T-helper 17 cell (primary cell): ENCODE results near the gene EIF4EBP3. TPM values are rescaled to one million over a fixed set of nuclear protein-coding genes. Genes with fewer than 3 reads are reported as not detected.

Experiments used
- ATAC-seq: fragments of 150-1000 bp; cut with Tn5 transposase; 2 replicates; pipeline ENCODE4 v1.10.0; 2021; ENCODE audit warnings: mild to moderate bottlenecking, moderate library complexity
- DNase-seq, 3 donors: peaks; one replicate each; pipeline versions ENCODE4 v3.0.0 to v3.0.0-alpha.2; 2020 to 2021
- H3K9me3 ChIP-seq: one replicate; pipeline ENCODE4 v1.7.0; 2013; ENCODE audit warnings: low read length, mild to moderate bottlenecking; ENCODE audit not compliant: control insufficient read depth, poor library complexity, severe bottlenecking
- H3K27ac Mint-ChIP-seq: one replicate; pipeline ENCODE4 v1.8.0; 2022; ENCODE audit warnings: mild to moderate bottlenecking, moderate library complexity, mixed read lengths
- H3K27me3 Mint-ChIP-seq: one replicate; pipeline ENCODE4 v1.8.0; 2022; ENCODE audit warnings: mixed read lengths
- H3K36me3 Mint-ChIP-seq: one replicate; pipeline ENCODE4 v1.8.0; 2022; ENCODE audit warnings: low read depth, mixed read lengths
- H3K4me1 Mint-ChIP-seq: one replicate; pipeline ENCODE4 v1.8.0; 2022; ENCODE audit warnings: mild to moderate bottlenecking, mixed read lengths
- H3K4me3 Mint-ChIP-seq: one replicate; pipeline ENCODE4 v1.8.0; 2022; ENCODE audit warnings: mild to moderate bottlenecking, moderate library complexity, mixed read lengths
- total RNA-seq, 4 donors: library from RNA in 2 of 4; stranded (reverse) in 2 of 4; gene quantifications; one replicate each; pipeline ENCODE4 v1.2.3 and lab custom pipeline; 2022 to 2026

Gene EIF4EBP3
- total RNA-seq, 2 donors from 2014 or later, result 9.1 to 14.0 TPM

DNA sequence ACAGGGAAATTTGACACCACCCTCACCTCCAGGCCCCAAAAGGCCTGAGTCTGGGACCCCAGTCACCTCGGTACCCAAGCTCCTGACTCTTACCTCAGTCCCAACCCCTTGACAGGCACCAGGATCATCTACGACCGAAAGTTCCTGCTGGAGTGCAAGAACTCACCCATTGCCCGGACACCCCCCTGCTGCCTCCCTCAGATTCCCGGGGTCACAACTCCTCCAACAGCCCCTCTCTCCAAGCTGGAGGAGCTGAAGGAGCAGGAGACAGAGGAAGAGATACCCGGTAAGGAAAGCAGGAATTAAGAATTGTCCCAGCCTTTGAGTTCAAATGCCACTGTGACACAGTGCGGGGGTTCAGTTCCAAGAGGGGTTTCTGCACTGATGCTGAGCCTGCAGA is 1.3 kb downstream of the EIF4EBP3 start:
- ATAC-seq (no peak), DNase-seq (no peak)
- peak overlapping the region; percentile 89 for H3K4me3 Mint-ChIP-seq
- peaks cover 12% of the 10 kb centered on the region for H3K36me3 Mint-ChIP-seq
- H3K9me3 ChIP-seq, result no peaks in the 10 kb centered on the region
- no peaks in the 10 kb centered on the region for H3K27me3 Mint-ChIP-seq
- H3K4me1 Mint-ChIP-seq, result peaks cover 46% of the 10 kb centered on the region
- peak overlapping the region; percentile 95 for H3K27ac Mint-ChIP-seq

DNA sequence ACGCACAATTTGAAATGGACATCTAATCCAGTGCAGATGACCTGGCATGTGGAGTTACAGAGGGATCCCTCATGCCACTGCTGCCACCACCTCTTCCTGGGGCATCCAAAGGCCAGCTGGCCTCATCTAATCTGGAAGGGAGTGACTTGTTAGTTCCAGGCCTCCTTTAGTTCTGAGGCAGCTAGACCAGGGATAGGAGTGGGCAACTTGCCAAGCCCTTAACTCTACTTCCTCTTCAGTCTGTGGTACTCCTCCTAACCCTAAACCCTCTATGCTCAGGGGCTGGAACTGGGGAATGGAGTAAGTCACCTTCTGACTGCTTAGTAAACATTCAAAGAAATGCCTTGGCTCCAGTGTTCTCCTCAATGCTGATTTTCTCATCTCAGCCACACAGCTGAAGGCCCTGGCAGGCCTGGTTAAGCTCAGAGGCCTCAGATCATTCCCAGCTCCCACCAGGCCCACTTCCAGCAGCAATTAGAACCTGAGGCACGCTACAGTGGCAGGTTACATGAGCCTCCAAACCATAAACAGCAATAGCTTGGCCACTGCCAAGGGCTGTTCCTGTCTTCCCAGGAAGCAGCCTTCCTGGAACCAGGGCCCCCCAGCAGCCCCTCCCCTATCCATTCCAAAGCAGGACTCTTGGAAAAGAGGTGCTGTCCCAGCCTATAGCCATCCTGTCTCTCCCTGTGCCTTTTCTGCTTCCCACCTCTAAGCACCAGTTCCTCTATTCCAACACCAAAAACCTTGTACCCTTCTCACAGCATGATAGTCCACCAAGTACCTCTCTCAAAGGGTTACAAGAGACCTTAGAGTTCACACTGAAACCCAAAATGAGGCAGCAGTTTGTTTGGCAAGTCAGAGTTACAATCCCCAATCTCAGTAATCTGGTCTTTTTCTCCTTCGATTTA is 2.0 kb downstream of the EIF4EBP3 start:
- peak overlapping the region; percentile 89 for H3K4me3 Mint-ChIP-seq

DNA sequence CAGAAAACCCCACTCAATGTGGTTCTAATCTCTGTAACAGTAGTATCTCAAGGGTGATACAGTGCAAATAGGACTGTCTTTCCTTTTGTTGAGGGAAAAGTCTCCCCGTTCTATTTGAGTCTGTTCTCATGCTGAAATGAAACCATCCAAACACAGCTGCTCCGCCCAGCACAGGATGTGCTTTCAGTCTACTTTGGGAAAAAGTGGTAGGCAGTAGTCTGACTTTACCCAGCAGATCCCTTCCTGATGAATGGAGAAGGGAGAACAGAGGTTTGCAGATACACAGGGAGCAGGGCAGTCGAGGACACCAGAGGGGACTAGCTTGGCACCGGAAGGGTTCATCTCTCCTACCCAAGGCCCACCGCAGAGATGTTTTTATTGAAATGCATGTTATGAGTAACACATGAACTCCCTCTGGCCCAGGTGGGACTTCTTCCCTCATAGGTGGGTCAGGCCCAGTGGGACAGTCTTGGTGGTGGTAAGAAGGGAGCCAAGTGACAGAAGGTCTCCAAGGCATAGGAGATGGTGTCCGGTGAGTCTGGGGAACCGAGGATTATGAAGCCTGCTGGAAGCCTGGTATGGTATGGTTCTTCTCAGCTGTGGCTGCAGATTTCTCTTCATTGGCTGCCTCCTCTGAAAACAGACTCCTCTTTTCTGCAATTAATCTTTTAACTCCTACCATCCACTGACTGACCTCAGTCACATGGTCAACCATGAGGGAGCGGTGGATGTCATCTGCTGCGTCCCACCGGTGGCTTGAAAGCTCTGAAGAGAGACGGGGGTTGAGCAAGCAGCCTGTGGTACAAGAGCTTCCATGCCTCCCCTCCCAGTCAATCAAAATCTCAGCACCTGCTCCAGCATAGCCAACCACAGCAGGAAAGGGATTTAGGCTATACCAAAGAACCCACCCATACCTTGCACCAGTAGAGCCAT is 3.0 kb downstream of the EIF4EBP3 start:
- Mint-ChIP-seq H3K27ac (peak overlapping the region; percentile 95), H3K4me3 (no peak overlapping the region), H3K4me1 (peaks cover 58% of the 10 kb centered on the region), H3K36me3 (peaks cover 7% of the 10 kb centered on the region), H3K27me3 (no peaks in the 10 kb centered on the region)
- ATAC-seq (no peak), DNase-seq (no peak)
- H3K9me3 ChIP-seq, result no peaks in the 10 kb centered on the region

More for the DNA sequence above, 2.0 kb downstream of the EIF4EBP3 start:
- Mint-ChIP-seq H3K27me3 (no peaks in the 10 kb centered on the region), H3K36me3 (peaks cover 10% of the 10 kb centered on the region), H3K27ac (peak overlapping the region; percentile 95), H3K4me1 (peaks cover 52% of the 10 kb centered on the region)
- DNase-seq (no peak), ATAC-seq (no peak)
- H3K9me3 ChIP-seq, result no peaks in the 10 kb centered on the region

DNA sequence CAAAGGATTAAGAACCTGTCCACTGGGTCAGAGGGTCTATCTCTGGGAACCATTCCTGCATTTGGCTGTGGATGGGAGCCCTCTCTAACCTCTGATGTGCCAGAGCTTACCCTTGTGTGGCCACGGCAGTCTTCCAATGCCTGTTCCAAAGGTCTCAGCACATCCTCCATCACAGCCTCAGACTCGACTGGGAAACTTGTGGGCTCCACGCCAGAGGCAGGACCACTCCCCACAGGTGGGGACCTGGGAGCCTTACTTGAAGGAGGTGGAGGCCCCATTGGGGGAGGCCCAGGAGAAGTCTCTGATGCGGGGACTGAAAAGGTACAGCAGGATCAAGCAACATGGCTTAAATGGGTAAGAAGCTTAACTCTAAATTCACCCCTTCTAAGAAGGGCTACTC is 4.4 kb downstream of the EIF4EBP3 start:
- Mint-ChIP-seq H3K4me3 (no peak overlapping the region), H3K4me1 (peaks cover 68% of the 10 kb centered on the region), H3K27me3 (no peaks in the 10 kb centered on the region), H3K27ac (peak overlapping the region; percentile 95), H3K36me3 (peaks cover 7% of the 10 kb centered on the region)
- no peak for DNase-seq
- no peaks in the 10 kb centered on the region for H3K9me3 ChIP-seq
- ATAC-seq, result no peak

DNA sequence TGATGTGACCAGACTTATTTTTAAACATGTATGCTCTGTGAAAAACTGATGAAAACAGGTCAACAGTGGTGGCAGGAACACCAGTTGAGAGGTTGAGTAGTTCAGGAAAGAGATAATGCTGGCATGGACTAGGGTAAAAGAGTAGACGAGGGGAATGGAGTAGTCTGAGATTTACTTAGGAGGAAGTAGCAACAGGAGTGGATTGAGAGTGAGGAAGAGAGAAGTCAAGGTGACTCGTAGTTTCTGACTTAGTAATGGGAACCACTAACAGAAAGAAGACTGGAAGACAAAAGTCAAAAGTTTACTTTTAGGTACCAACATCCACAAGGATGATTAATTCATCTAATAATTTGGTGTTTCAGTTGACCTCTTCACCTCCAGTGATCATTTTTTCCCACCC is 6.2 kb downstream of the EIF4EBP3 start:
- Mint-ChIP-seq H3K4me3 (no peak overlapping the region), H3K36me3 (peaks cover 7% of the 10 kb centered on the region)

DNA sequence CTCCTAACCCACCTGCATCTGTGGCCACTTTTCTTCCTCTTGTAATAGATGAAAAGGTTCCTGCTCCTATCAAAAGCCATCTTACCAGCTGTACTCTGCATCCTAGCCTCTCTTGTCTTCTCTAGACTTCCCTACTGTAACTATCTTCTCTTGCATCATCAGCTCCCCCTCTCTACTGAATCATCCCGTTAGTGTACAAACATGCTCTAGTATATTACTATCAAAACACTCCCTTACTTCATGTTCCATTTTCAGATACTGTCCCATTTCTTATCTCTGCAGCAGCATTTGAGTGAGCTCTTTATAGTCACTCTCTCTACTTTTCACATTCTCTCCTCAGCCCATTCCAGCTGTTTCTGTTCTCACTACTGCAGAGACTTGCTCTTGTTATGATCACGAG is 7.0 kb downstream of the EIF4EBP3 start:
- Mint-ChIP-seq H3K4me1 (peaks cover 73% of the 10 kb centered on the region), H3K27ac (peak overlapping the region; percentile 95), H3K4me3 (no peak overlapping the region), H3K27me3 (no peaks in the 10 kb centered on the region), H3K36me3 (peaks cover 7% of the 10 kb centered on the region)
- no peak for ATAC-seq
- H3K9me3 ChIP-seq, result no peaks in the 10 kb centered on the region
- no peak for DNase-seq

More for the DNA sequence above, 6.2 kb downstream of the EIF4EBP3 start:
- Mint-ChIP-seq H3K4me1 (peaks cover 72% of the 10 kb centered on the region), H3K27ac (peak overlapping the region; percentile 95), H3K27me3 (no peaks in the 10 kb centered on the region)
- DNase-seq (no peak), ATAC-seq (no peak)
- no peaks in the 10 kb centered on the region for H3K9me3 ChIP-seq

DNA sequence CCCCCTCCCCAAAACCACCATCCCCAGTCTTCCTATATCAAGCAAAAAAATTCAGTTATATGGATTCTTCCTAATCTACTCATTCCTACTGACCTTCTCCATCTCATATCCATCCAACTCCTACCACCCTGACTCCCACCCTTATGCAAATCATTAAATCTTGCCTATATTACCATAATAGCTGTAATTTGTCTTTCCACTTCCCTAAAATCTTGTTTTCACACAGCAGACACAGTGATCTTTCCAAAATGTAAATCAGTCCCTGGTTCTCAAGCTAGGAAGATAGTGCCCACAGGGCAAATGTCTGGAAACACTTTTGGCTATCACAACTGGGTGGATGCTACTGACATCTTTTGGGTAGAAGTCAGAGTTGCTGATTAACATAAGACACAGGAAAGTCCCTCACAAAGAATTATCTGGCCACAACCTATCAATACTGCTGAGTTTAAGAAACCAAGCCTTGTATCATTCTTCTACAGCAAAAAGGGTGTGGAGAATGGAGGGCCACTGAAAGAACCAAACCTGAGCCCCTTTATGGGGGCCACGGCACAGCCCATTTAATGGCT is 8.4 kb downstream of the EIF4EBP3 start:
- no peak for DNase-seq
- Mint-ChIP-seq H3K4me3 (peak overlapping the region; percentile 92), H3K36me3 (peaks cover 5% of the 10 kb centered on the region), H3K27ac (peak overlapping the region; percentile 95), H3K27me3 (no peaks in the 10 kb centered on the region), H3K4me1 (peaks cover 65% of the 10 kb centered on the region)
- no peak for ATAC-seq
- H3K9me3 ChIP-seq, result no peaks in the 10 kb centered on the region

DNA sequence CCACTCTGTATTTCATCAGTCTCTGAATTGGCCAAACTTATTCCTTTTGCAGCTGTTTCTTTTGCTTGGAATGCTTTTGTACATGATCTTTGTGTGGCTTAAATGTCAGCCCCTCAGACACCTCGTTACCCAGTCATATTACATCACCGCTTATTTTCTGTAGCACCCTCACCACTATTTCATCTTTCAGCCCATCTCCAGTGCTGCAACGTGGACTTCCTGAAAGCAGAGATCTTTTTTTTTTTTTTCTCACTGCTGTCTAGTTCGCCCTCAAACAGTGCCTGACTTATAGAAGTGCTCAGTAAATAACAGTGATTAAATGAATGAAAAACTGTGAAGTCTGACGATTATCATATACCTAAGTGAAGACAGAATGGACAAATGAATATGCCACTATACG is 9.0 kb downstream of the EIF4EBP3 start:
- H3K27ac Mint-ChIP-seq, result peak overlapping the region; percentile 95
- H3K27me3 Mint-ChIP-seq, result no peaks in the 10 kb centered on the region
- DNase-seq (no peak), ATAC-seq (peak; percentile 35)
- no peaks in the 10 kb centered on the region for H3K9me3 ChIP-seq
- peak overlapping the region; percentile 92 for H3K4me3 Mint-ChIP-seq
- peaks cover 3% of the 10 kb centered on the region for H3K36me3 Mint-ChIP-seq
- peaks cover 64% of the 10 kb centered on the region for H3K4me1 Mint-ChIP-seq

DNA sequence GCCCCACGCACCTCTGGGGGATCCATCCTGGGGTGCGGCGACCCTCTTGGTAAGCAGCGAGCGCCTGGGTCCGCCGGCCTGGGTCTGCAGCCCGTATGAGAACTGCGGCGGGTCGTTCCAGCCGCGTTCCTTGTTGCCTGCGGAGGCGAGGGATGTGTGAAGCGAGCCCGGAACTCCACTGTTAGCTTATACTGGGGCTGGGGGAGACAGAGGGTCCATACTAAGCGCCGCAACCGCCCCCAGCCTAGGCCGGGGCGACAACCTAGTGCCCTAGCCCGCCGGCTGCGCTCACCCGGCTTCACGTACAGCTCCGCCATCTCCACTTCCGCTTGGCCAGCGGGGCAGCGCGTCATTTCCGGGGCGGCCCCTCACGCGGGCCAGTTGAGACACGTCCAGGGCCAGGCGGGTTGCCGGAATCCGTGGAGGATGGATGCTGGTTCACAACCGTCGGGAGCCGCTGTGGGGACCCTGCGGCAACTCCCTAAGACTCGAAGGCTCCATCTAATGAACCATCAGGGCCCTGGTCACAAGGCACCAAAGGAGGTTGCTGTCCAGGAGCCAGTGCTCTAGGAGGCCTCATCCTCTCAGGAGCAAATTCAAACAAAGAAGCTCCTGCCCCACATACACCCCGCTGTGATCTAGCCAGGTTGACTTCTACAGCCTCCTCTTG is 9.8 kb downstream of the EIF4EBP3 start, which contains the start of gene SRA1:
TSS of gene SRA1 (minus strand) at position 338 of the 670 bp plus-strand sequence. CDS start at position 317, 21 bp downstream.
- H3K9me3 ChIP-seq, result no peaks in the 10 kb centered on the region
- Mint-ChIP-seq H3K4me1 (peaks cover 64% of the 10 kb centered on the region), H3K36me3 (peaks cover 3% of the 10 kb centered on the region), H3K27ac (peak within 1 kb of the TSS; percentile 95), H3K27me3 (no peaks in the 10 kb centered on the region), H3K4me3 (peak within 1 kb of the TSS; percentile 92)
- ATAC-seq (peak; percentile 91), DNase-seq (peak; percentile 63 to 75 (median 73))

DNA sequence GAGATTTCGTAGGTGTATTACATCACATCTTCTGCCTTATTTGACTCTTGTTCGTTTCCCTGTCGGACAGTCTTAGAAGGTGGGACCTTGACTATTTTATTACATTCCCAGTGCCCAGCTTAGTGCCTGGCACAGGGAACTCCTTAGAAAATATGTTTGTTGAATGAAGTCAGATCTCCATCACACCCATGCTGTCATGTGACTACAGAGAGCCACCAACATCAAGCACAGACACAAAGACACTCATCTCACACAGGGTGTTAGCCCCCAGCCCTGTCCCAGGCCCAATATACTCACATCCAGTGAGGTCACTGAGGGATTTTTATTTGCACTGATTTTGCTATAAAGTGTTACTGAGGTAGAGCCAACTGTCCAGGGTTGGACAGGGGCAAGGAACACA is 10.5 kb downstream of the EIF4EBP3 start:
- ATAC-seq, result no peak
- peaks cover 3% of the 10 kb centered on the region for H3K36me3 Mint-ChIP-seq
- peak overlapping the region; percentile 92 for H3K4me3 Mint-ChIP-seq
- no peaks in the 10 kb centered on the region for H3K27me3 Mint-ChIP-seq
- H3K9me3 ChIP-seq, result no peaks in the 10 kb centered on the region
- peak overlapping the region; percentile 95 for H3K27ac Mint-ChIP-seq
- DNase-seq, result no peak
- peaks cover 66% of the 10 kb centered on the region for H3K4me1 Mint-ChIP-seq

DNA sequence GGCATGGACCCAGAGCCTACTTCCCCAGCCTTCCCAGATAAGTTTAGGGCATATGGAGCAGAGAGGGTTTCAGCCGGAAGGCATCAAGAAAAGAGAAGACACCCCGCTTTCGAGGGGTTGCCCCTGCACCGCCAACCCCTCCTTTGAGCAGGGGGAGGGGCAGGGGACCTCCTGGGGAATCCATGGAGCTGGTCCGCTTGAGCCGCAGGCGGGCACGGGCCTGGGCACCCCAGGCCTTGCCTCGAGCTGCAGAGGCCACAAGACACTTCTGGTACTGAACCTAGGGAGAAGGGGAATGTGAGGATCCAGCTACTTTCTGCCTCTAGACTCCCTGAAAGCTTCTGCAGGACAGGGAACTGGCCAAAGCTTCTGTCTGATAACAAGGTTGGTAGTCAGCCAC is 11.1 kb downstream of the EIF4EBP3 start:
- no peak for ATAC-seq
- H3K4me3 Mint-ChIP-seq, result no peak overlapping the region
- H3K27ac Mint-ChIP-seq, result peak overlapping the region; percentile 95
- no peaks in the 10 kb centered on the region for H3K27me3 Mint-ChIP-seq
- H3K4me1 Mint-ChIP-seq, result peaks cover 63% of the 10 kb centered on the region
- no peak for DNase-seq
- no peaks in the 10 kb centered on the region for H3K36me3 Mint-ChIP-seq
- no peaks in the 10 kb centered on the region for H3K9me3 ChIP-seq

DNA sequence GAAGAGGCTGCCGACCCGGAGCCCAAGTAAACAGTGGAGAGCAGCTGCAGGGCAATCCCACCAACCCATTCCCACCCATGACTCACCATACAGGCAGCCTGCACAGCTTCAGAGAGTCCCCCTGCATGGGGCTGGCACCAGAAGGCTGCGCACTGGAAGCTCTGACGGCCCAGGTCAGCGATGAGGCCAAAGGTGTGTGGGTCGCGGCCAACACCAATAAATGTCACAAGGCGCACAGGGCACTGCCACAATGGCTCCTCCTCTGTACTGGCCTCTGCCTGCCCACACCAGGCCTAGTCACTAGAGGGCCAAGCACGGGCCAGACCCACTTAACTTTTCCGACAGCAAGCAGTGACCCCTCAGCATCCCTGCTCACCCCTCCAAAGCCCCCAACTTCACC is 12.8 kb downstream of the EIF4EBP3 start:
- Mint-ChIP-seq H3K4me1 (peaks cover 57% of the 10 kb centered on the region), H3K27me3 (no peaks in the 10 kb centered on the region), H3K4me3 (no peak overlapping the region), H3K27ac (no peak overlapping the region), H3K36me3 (no peaks in the 10 kb centered on the region)
- DNase-seq (no peak), ATAC-seq (no peak)
- no peaks in the 10 kb centered on the region for H3K9me3 ChIP-seq
